Subcutaneous adipose tissue (tissue), 4 donors: ENCODE data around the gene FRMD1. TPM values are rescaled to one million over a fixed set of nuclear protein-coding genes. Genes with fewer than 3 reads are reported as not detected.

Source experiments
- CTCF ChIP-seq: fragments of 450-650 bp; IDR thresholded peaks from one replicate; pipeline ENCODE4 v1.5.1; 2016; ENCODE audit warnings: low read depth, mild to moderate bottlenecking, control low read depth, antibody characterized with exemption, moderate library complexity
- total RNA-seq, 4 donors: library from RNA; depleted of rRNA; stranded (reverse); fragments of >200 nt; gene quantifications; one replicate each; pipeline ENCODE4 v1.1.0, GENCODE V29; 2016

Gene FRMD1
- total RNA-seq, 4 donors from 2014 or later = 1.4 to 5.5 (median 3.7) TPM

- TF ChIP-seq CTCF = no peak
These were observed 28.7 kb downstream of the FRMD1 start for GRCh38 chr6:168050225-168050880.

- no peak for TF ChIP-seq CTCF
These were observed 29.2 kb downstream of the FRMD1 start for GRCh38 chr6:168049706-168050224.

- TF ChIP-seq CTCF = no peak
These were observed 29.7 kb downstream of the FRMD1 start for GRCh38 chr6:168049277-168049676.

GRCh38 chr6:168048724-168049025 lies 30.3 kb downstream of the FRMD1 start:
- no peak for TF ChIP-seq CTCF

- TF ChIP-seq CTCF = no peak
These were observed 30.9 kb downstream of the FRMD1 start for GRCh38 chr6:168047841-168048723.

GRCh38 chr6:168046696-168047095 lies 32.3 kb downstream of the FRMD1 start:
- no peak for TF ChIP-seq CTCF
